Peyer's patch (tissue), 4 donors: ENCODE results near the gene CST11. TPM values are rescaled to one million over a fixed set of nuclear protein-coding genes. Genes with fewer than 3 reads are reported as not detected.

Experiments
- DNase-seq, 3 donors: peaks; one replicate each; pipeline ENCODE4 v3.0.0-alpha.2; 2017 to 2019
- H3K27ac ChIP-seq, 4 donors: fragments of 200-600 bp; sonication (generic); one replicate each; pipeline ENCODE4 v1.5.1; 2016 to 2019
- H3K27me3 ChIP-seq, 2 donors: fragments of 200-600 bp; sonication (generic); one replicate each; pipeline ENCODE4 v1.5.1; 2019
- H3K36me3 ChIP-seq, 3 donors: fragments of 200-600 bp; sonication (generic); one replicate each; pipeline ENCODE4 v1.5.1; 2016 to 2019
- H3K4me1 ChIP-seq, 4 donors: fragments of 200-600 bp; sonication (generic); one replicate each; pipeline ENCODE4 v1.5.1; 2016 to 2019
- H3K4me3 ChIP-seq, 4 donors: fragments of 200-600 bp; sonication (generic); 1 replicate in 3 of 4; 2 replicates in 1 of 4; pipeline ENCODE4 v1.5.1; 2016 to 2019; ENCODE audit warnings: mild to moderate bottlenecking in 1 of 4
- H3K9me3 ChIP-seq, 4 donors: fragments of 200-600 bp; sonication (generic); one replicate each; pipeline ENCODE4 v1.5.1; 2016 to 2019; ENCODE audit warnings: mild to moderate bottlenecking in 1 of 4
- POLR2A ChIP-seq, 2 donors: fragments of 450-650 bp; IDR thresholded peaks; one replicate each; pipeline ENCODE4 v1.5.1; 2017; ENCODE audit warnings: antibody characterized with exemption in 2 of 2, mild to moderate bottlenecking in 2 of 2, moderate library complexity in 2 of 2
- total RNA-seq, 4 donors: library from RNA; depleted of rRNA; stranded (reverse); fragments of >200 nt; gene quantifications; one replicate each; pipeline ENCODE4 v1.1.0, GENCODE V29; 2016
- TF ChIP-seq, protein P1 (sequence below), 6 experiments: fragments of 450-650 bp in 4 of 6; fragments of 200-600 bp in 2 of 6; sonication (generic) in 1 of 6; IDR thresholded peaks; one replicate each; pipeline ENCODE4 v1.5.1; 2017 to 2019; ENCODE audit warnings: antibody characterized with exemption in 6 of 6, mild to moderate bottlenecking in 3 of 6, moderate library complexity in 1 of 6

The CST11 gene
- total RNA-seq, 4 donors from 2014 or later: not detected

DNA sequence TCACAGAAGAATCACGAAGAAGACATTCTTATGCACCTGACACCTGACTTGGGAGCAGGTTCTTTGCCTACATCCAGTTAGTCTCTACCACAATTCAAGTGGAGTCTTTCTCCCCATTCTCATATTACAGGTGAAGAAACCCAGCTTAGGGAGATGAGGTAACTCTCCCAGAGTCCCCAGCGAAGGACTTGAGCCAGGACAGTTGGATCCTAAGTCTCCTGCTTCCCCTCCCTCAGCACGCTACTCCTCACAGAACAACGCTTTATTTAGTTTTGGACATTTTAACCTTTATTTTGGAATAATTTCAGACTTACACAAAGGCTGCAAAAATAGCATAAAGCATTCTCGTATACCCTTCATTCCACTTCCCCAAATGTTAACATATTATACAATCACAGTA lies 14.0 kb downstream of the CST11 start:
- no peak for DNase-seq
- H3K36me3 ChIP-seq: no peaks in the 10 kb centered on the region
- peaks cover 0 to 7% (median 0%) of the 10 kb centered on the region in 4 donors for H3K4me1 ChIP-seq
- H3K4me3 ChIP-seq: no peak overlapping the region
- H3K27me3 ChIP-seq: no peaks in the 10 kb centered on the region
- no peak for TF ChIP-seq POLR2A (IDR thresholded peaks at IDR 0.05)
- TF ChIP-seq, protein P1, sequence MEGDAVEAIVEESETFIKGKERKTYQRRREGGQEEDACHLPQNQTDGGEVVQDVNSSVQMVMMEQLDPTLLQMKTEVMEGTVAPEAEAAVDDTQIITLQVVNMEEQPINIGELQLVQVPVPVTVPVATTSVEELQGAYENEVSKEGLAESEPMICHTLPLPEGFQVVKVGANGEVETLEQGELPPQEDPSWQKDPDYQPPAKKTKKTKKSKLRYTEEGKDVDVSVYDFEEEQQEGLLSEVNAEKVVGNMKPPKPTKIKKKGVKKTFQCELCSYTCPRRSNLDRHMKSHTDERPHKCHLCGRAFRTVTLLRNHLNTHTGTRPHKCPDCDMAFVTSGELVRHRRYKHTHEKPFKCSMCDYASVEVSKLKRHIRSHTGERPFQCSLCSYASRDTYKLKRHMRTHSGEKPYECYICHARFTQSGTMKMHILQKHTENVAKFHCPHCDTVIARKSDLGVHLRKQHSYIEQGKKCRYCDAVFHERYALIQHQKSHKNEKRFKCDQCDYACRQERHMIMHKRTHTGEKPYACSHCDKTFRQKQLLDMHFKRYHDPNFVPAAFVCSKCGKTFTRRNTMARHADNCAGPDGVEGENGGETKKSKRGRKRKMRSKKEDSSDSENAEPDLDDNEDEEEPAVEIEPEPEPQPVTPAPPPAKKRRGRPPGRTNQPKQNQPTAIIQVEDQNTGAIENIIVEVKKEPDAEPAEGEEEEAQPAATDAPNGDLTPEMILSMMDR (IDR thresholded peaks at IDR 0.05): no peak
- H3K9me3 ChIP-seq: no peaks in the 10 kb centered on the region
- no peak overlapping the region for H3K27ac ChIP-seq

DNA sequence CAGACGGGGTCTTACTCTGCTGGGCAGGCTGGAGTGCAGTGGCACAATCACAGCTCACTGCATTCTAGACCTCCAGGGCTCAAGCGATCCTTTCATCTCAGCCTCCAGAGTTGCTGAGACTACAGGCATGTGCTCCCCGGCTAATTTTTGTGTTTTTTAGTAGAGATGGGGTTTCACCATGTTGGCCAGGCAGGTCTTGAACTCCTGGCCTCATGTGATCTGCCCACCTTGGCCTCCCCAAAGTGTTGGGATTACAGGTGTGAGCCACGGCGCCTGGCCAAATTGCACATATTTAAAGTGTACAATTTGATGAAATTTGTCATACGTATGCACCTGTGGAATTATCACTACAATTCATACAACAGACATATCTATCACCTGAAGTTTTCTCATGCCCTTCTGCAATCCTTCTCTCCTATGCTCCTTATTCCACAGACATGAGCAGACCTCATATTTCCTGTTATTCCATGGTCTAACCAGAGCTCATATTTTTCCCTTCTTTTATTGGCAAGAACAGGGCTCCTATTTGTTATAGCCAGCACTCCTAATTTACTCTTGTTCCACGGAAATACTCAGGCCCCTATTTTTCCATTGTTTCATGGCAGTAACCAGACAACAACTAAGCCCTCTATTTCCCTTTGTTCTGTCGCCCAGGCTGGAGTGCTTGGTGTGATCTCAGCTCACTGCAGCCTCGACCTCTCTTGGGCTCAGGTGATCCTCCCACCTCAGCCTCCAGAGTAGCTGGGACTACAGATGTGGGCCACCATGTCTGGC lies 15.4 kb downstream of the CST11 start:
- H3K4me3 ChIP-seq: no peak overlapping the region
- no peaks in the 10 kb centered on the region for H3K9me3 ChIP-seq
- TF ChIP-seq, protein P1 (IDR thresholded peaks at IDR 0.05): no peak
- TF ChIP-seq POLR2A (IDR thresholded peaks at IDR 0.05): no peak
- no peak overlapping the region for H3K27ac ChIP-seq
- no peak for DNase-seq
- H3K36me3 ChIP-seq: no peaks in the 10 kb centered on the region
- no peaks in the 10 kb centered on the region for H3K27me3 ChIP-seq
- H3K4me1 ChIP-seq: peaks cover 0 to 7% (median 0%) of the 10 kb centered on the region in 4 donors

DNA sequence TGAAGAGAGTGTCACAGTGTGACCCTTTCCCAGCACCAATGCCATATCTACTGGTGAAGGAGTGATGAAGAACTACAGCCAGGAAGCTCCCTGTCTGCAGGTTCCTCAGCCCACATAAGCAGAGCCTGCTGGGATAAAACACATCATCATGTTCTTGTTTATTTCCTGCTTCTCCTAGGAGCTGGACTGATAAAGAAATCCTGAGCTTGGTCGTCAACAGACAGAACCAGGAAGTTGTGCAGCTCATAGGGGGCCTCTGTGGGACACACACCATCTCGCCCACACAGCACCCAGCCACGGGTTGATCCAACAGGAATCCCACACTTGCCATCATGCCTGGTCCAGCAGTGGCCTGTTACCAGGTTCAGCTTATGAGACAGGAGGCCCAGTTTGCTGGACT lies 16.0 kb downstream of the CST11 start:
- peaks cover 0 to 7% (median 0%) of the 10 kb centered on the region in 4 donors for H3K4me1 ChIP-seq
- no peaks in the 10 kb centered on the region for H3K9me3 ChIP-seq
- H3K27me3 ChIP-seq: no peaks in the 10 kb centered on the region
- no peak for TF ChIP-seq POLR2A (IDR thresholded peaks at IDR 0.05)
- TF ChIP-seq, protein P1 (IDR thresholded peaks at IDR 0.05): no peak
- no peak for DNase-seq
- H3K4me3 ChIP-seq: no peak overlapping the region
- no peaks in the 10 kb centered on the region for H3K36me3 ChIP-seq
- no peak overlapping the region for H3K27ac ChIP-seq

DNA sequence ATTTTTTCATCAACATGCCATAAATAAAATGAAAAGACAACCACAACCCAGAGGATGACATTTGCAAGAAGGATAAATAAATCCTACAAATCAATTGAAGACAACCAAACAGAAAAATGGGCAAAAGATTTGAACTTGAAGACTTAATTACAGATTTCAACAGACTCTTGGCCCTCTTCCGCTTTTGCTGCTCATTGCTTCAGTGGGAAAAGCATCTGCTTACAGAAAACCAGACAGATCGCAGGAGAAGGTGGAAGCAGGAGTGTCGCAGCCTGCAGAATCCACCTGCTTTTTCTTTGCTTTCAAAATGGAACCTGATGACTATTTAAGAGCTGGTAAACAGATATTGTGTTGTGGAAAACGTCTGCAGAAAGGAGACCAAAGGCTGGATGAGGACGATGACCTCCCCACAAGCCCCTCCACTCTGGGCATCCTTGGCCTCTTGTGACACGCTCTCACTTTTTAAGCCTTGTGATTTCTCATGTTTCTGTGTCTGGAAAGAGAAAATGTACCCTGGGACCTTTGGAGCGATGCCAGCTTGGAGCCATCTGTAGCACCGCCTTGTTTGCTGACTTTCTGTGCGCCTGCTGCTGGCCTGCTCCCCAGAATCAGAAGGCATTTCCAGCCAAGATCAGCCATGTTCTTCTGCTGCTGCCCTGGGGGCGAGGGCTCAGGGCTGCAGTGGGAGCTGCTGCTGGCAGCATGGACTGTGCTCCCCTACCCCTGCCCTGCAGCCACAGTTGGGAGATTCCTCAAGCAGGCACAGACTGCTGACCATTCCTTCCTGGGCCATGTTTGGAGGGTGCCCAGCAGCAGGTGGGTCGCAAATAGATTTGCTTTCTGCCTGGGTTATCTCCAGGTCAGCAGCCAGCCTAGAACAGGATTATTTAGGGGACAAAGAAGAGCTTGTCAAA lies 16.8 kb downstream of the CST11 start:
- peak in 2 of 3 donors; percentile 62 to 67 for DNase-seq
- H3K4me1 ChIP-seq: peaks cover 0 to 7% (median 0%) of the 10 kb centered on the region in 4 donors
- no peak overlapping the region for H3K4me3 ChIP-seq
- H3K9me3 ChIP-seq: no peaks in the 10 kb centered on the region
- peak overlapping the region in 1 of 4 donors; percentile 12 for H3K27ac ChIP-seq
- no peaks in the 10 kb centered on the region for H3K27me3 ChIP-seq
- H3K36me3 ChIP-seq: no peaks in the 10 kb centered on the region
- TF ChIP-seq, protein P1 (IDR thresholded peaks at IDR 0.05): no peak
- no peak for TF ChIP-seq POLR2A (IDR thresholded peaks at IDR 0.05)

DNA sequence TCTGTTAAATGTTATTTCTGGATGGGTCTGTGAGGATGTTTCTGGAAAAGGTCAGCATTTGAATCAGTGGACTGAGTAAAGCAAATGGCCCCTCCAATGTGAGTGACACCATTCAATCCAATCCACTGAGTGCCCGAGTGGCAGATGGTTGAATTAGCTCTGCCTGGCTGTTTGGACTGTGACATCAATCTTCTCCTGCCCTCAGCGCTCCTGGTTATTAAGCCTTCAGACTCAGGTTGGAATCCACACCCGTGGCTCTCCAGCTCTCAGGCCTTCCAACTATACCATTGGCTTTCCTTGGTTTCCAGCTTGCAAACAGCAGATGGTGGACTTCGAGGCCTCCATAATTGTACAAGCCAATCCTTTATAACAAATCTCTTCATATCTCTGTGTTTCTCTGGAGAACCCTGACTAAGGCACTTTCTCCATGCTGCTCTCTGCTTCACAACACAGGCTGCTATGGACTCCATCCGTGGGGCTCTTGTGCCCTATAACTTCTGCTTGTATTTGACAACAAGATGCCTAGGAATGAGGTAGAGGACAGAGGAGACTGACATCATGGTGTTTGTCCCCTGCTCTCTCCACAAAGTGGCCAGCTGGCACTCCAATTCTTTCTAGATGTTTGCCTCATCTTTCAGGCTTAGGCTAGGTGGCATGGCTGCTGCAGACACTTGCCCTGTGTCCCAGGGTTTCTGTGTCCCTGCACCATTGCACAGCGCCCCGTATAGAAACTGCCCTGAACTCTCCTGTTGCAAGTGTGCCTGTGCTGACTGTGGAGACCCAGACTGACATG lies 18.0 kb downstream of the CST11 start:
- no peak for TF ChIP-seq POLR2A (IDR thresholded peaks at IDR 0.05)
- TF ChIP-seq, protein P1 (IDR thresholded peaks at IDR 0.05): no peak
- Histone ChIP-seq H3K9me3 (no peaks in the 10 kb centered on the region), H3K4me1 (peaks cover 0 to 7% (median 0%) of the 10 kb centered on the region in 4 donors), H3K4me3 (no peak overlapping the region), H3K27me3 (no peaks in the 10 kb centered on the region), H3K27ac (no peak overlapping the region), H3K36me3 (no peaks in the 10 kb centered on the region)
- no peak for DNase-seq
